HepG2 (cell line): Measurements from ENCODE around the gene VENTX. TPM values are rescaled to one million over a fixed set of nuclear protein-coding genes. Genes with fewer than 3 reads are reported as not detected.

Experiments
- ATAC-seq: fragments of 200-7000 bp; cut with Tn5 transposase; 3 replicates; pipeline ENCODE4 v1.9.1; 2020; ENCODE audit warnings: mild to moderate bottlenecking, moderate library complexity
- BruUV-seq: library from RNA; stranded (reverse); fragments of 400-500 nt; replicated peaks from 2 replicates; lab custom pipeline; 2021; lab: Mats Ljungman, UMichigan
- CTCF ChIA-PET: fragments of 300-600 bp; formaldehyde crosslinking; extraction: SDS; loops from one replicate; lab custom pipeline; 2021; ENCODE audit warnings: low total read pairs, inconsistent platforms, low intra/inter-chr PET ratio; lab: Yijun Ruan, JAX
- POLR2A ChIA-PET: fragments of 350-600 bp; sonication (Branson Sonifier 250); formaldehyde crosslinking; loops from one replicate; lab custom pipeline; 2020; ENCODE audit warnings: antibody characterized with exemption, inconsistent platforms; lab: Yijun Ruan, JAX
- DNase-seq: peaks from one replicate; pipeline ENCODE4 v3.0.0-alpha.2; 2015; ENCODE audit warnings: low spot score
- FAIRE-seq: peaks from 3 replicates; lab custom pipeline; 2011; peaks lifted over from hg19 to GRCh38; lab: Jason Lieb, UNC
- H2AFZ ChIP-seq: one replicate; pipeline ENCODE4 v1.6.1; 2011; ENCODE audit warnings: low read length, inconsistent platforms
- H3K27ac ChIP-seq: fragments of 300-600 bp; 3 replicates; pipeline ENCODE4 v1.8.0; 2011; ENCODE audit warnings: mixed run types, mild to moderate bottlenecking, mixed read lengths, low read length, inconsistent platforms; ENCODE audit not compliant: insufficient read depth; ENCODE audit errors: extremely low read length
- H3K27me3 ChIP-seq, 2 experiments: fragments of 200-600 bp in 1 of 2; 2 replicates in 1 of 2; 3 replicates in 1 of 2; pipeline versions ENCODE4 v1.6.0 to v1.8.0; 2011; ENCODE audit warnings: low read length in 2 of 2, mild to moderate bottlenecking in 2 of 2, moderate library complexity in 2 of 2, inconsistent platforms in 1 of 2; ENCODE audit not compliant: insufficient read depth in 2 of 2, control insufficient read depth in 1 of 2
- H3K36me3 ChIP-seq, 2 experiments: fragments of 200-600 bp in 1 of 2; replicated peaks in 1 of 2; 2 replicates in 1 of 2; 3 replicates in 1 of 2; pipeline versions ENCODE4 v1.5.1 to v1.8.0; 2011; ENCODE audit warnings: low read length in 2 of 2, inconsistent platforms in 1 of 2; ENCODE audit not compliant: insufficient read depth in 2 of 2, control insufficient read depth in 1 of 2
- H3K4me1 ChIP-seq: 2 replicates; pipeline ENCODE4 v1.5.1; 2012; ENCODE audit warnings: low read length, inconsistent platforms; ENCODE audit not compliant: insufficient read depth
- H3K4me2 ChIP-seq: 2 replicates; pipeline ENCODE4 v1.6.0; 2011; ENCODE audit warnings: low read depth, low read length, inconsistent platforms
- H3K4me3 ChIP-seq, 3 experiments: fragments of 200-600 bp in 1 of 3; sonication (generic), shearing (Covaris generic) in 1 of 3; replicated peaks in 1 of 3; 2 replicates each; pipeline ENCODE4 v1.5.1; 2011 to 2016; ENCODE audit warnings: low read length in 3 of 3, inconsistent platforms in 2 of 3, low read depth in 2 of 3, mild to moderate bottlenecking in 2 of 3, control low read depth in 1 of 3, mixed read lengths in 1 of 3; ENCODE audit not compliant: insufficient read depth in 1 of 3
- H3K79me2 ChIP-seq: one replicate; pipeline ENCODE4 v1.6.1; 2011; ENCODE audit warnings: low read length, inconsistent platforms; ENCODE audit not compliant: insufficient read depth
- H3K9ac ChIP-seq: 2 replicates; pipeline ENCODE4 v1.6.0; 2011; ENCODE audit warnings: mild to moderate bottlenecking, low read depth, low read length, inconsistent platforms; ENCODE audit not compliant: insufficient read depth
- H3K9me3 ChIP-seq: 2 replicates; pipeline ENCODE4 v1.5.1; 2012; ENCODE audit warnings: mild to moderate bottlenecking, low read length
- H4K20me1 ChIP-seq: 2 replicates; pipeline ENCODE4 v1.6.0; 2011; ENCODE audit warnings: inconsistent platforms, mild to moderate bottlenecking, low read length, moderate library complexity; ENCODE audit not compliant: insufficient read depth
- CHD4 ChIP-seq: fragments of 200-600 bp; sonication (generic); IDR thresholded peaks from 2 replicates; pipeline ENCODE4 v1.7.0; 2017; ENCODE audit warnings: mild to moderate bottlenecking, low read length, borderline replicate concordance
- HNRNPUL1 ChIP-seq: fragments of 200-400 bp; formaldehyde crosslinking; IDR thresholded peaks from 2 replicates; pipeline ENCODE4 v1.6.1; 2017; ENCODE audit warnings: low read depth, mild to moderate bottlenecking, low read length, moderate library complexity
- ISL2 ChIP-seq: sonication (generic); formaldehyde crosslinking; IDR thresholded peaks from 2 replicates; pipeline ENCODE4 v1.5.0; 2020; ENCODE audit warnings: missing genetic modification reagents
- NFE2L2 ChIP-seq: fragments of 150-350 bp; IDR thresholded peaks from 2 replicates; pipeline ENCODE4 v1.6.1; 2014; ENCODE audit warnings: low read length
- PAX8 ChIP-seq: sonication (generic); formaldehyde crosslinking; IDR thresholded peaks from 2 replicates; pipeline ENCODE4 v1.8.0; 2022; ENCODE audit warnings: mild to moderate bottlenecking, missing genetic modification reagents, borderline replicate concordance
- SRF ChIP-seq: IDR thresholded peaks from 2 replicates; pipeline ENCODE4 v1.6.1; 2011; ENCODE audit warnings: mild to moderate bottlenecking, low read depth, low read length, moderate library complexity
- SSRP1 ChIP-seq: IDR thresholded peaks from 2 replicates; pipeline ENCODE4 v1.6.1; 2016; ENCODE audit warnings: control low read depth
- ZBTB39 ChIP-seq: sonication (generic); formaldehyde crosslinking; IDR thresholded peaks from 2 replicates; pipeline ENCODE4 v1.5.0; 2020; ENCODE audit warnings: missing genetic modification reagents
- ZNF12 ChIP-seq: sonication (generic); formaldehyde crosslinking; IDR thresholded peaks from 2 replicates; pipeline ENCODE4 v1.5.0; 2020; ENCODE audit warnings: missing genetic modification reagents
- ZNF260 ChIP-seq: sonication (generic); formaldehyde crosslinking; IDR thresholded peaks from 2 replicates; pipeline ENCODE4 v1.4.0; 2020; ENCODE audit warnings: missing genetic modification reagents, low read depth, mild to moderate bottlenecking, borderline replicate concordance
- ZNF337 ChIP-seq: sonication (generic); formaldehyde crosslinking; IDR thresholded peaks from 2 replicates; pipeline ENCODE4 v1.5.1; 2020; ENCODE audit warnings: missing genetic modification reagents, low read depth, mild to moderate bottlenecking, borderline replicate concordance
- ZNF350 ChIP-seq: sonication (generic); formaldehyde crosslinking; IDR thresholded peaks from 2 replicates; pipeline ENCODE4 v1.4.0; 2020; ENCODE audit warnings: mild to moderate bottlenecking, low read depth, missing genetic modification reagents, borderline replicate concordance
- ZNF530 ChIP-seq: sonication (generic); formaldehyde crosslinking; IDR thresholded peaks from 2 replicates; pipeline ENCODE4 v1.5.0; 2020; ENCODE audit warnings: low read depth, mild to moderate bottlenecking, missing genetic modification reagents
- ZNF737 ChIP-seq: sonication (generic); formaldehyde crosslinking; IDR thresholded peaks from 2 replicates; pipeline ENCODE4 v1.5.0; 2020; ENCODE audit warnings: missing genetic modification reagents, mild to moderate bottlenecking, borderline replicate concordance
- WGBS: methylation state at CpG from one replicate; pipeline ENCODE4 v1.1.6; 2017; ENCODE audit warnings: low lambda C conversion rate; 5-methylcytosine and 5-hydroxymethylcytosine counted together
- in situ Hi-C: cut with HindIII; loops from 2 replicates; pipeline ENCODE4 v1.10.0; 2017; ENCODE audit warnings: low pct_unique_long_range_greater_than_20kb; ENCODE audit not compliant: extremely low pct_ligation_motif_present
- intact Hi-C: fragments of 100-400 bp; cut with micrococcal nuclease; formaldehyde crosslinking; loops from one replicate; pipeline ENCODE4 v1.10.0; 2022; ENCODE audit not compliant: unreplicated experiment
- polyA plus RNA-seq, 8 experiments: library from polyadenylated mRNA; depleted of rRNA in 3 of 8; stranded (reverse) in 7 of 8; unstranded in 1 of 8; fragments of >200 nt; fragmentation: Illumina TruSeq in 4 of 8; extraction: Trizol in 4 of 8; gene quantifications; 2 replicates each; pipeline versions ENCODE4 v1.2.1 to v1.2.3, GENCODE V29; 2011 to 2016; ENCODE audit warnings: low read depth in 4 of 8, missing spikeins in 1 of 8, mixed read lengths in 1 of 8; ENCODE audit not compliant: insufficient read depth in 1 of 8
- total RNA-seq, 5 experiments: library from RNA; depleted of rRNA; stranded (reverse); fragments of >200 nt; fragmentation: Illumina TruSeq; extraction: Trizol; gene quantifications; 2 replicates each; pipeline ENCODE4 v1.2.3, GENCODE V29; 2016; ENCODE audit warnings: low read depth in 1 of 5

The VENTX gene
- total and polyA plus RNA-seq, 2 of the 13 experiments (the other 11 are each of a cell fraction or from before 2014, with no cell fraction given), result not detected

- FAIRE-seq, result no peak
- Histone ChIP-seq H3K4me1 (no peaks in the 10 kb centered on the region), H3K9ac (no peak overlapping the region), H3K27ac (no peak overlapping the region), H3K27me3 (peaks cover 26 to 77% of the 10 kb centered on the region in 2 experiments; a peak in 4 of 5 replicates), H2AFZ (no peak overlapping the region), H3K4me3 (no peak overlapping the region), H3K9me3 (no peaks in the 10 kb centered on the region), H4K20me1 (no peaks in the 10 kb centered on the region), H3K4me2 (no peak overlapping the region), H3K36me3 (no peaks in the 10 kb centered on the region), H3K79me2 (no peaks in the 10 kb centered on the region)
- TF ChIP-seq SRF (no peak), ZNF12 (CRISPR knock-in tag) (no peak), HNRNPUL1 (no peak), NFE2L2 (no peak), ZNF737 (no peak), ISL2 (CRISPR knock-in tag) (no peak), ZNF337 (no peak), ZNF260 (CRISPR knock-in tag) (no peak), ZNF530 (CRISPR knock-in tag) (no peak), SSRP1 (CRISPR knock-in tag) (no peak), ZNF350 (no peak), PAX8 (CRISPR knock-in tag) (no peak), CHD4 (no peak), ZBTB39 (CRISPR knock-in tag) (no peak)
- BruUV-seq, result no TSS peak
- ChIA-PET POLR2A (no interaction called here), CTCF (no interaction called here)
- WGBS, result 0% methylated on average over 1 of the region's 23 CpGs
- intact Hi-C loops, result no loop called here
- in situ Hi-C loops, result no loop called here
- DNase-seq, result no peak
- no peak for ATAC-seq
Observed at GRCh38 chr10:133205146-133205545, 32.5 kb upstream of the VENTX start.
